Measurements from ENCODE around the gene MAPT. TPM values are rescaled to one million over a fixed set of nuclear protein-coding genes. Genes with fewer than 3 reads are reported as not detected.

MAPT gene
- total RNA-seq, 1 donor from 2014 or later, result 2.9 TPM

DNA sequence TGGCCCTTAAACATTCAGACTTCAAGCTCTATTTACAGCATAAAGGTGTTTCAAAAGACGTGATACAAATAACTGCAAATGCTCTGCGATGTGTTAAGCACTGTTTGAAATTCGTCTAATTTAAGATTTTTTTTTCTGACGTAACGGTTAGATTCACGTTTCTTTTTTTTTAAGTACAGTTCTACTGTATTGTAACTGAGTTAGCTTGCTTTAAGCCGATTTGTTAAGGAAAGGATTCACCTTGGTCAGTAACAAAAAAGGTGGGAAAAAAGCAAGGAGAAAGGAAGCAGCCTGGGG lies 681 bp upstream of the MAPT start:
- Mint-ChIP-seq H3K36me3 (ENCODE audit: low read depth) (no peaks in the 10 kb centered on the region), H3K4me1 (ENCODE audit: low read depth) (peaks cover 25% of the 10 kb centered on the region), H3K9me3 (ENCODE audit: low read depth) (no peaks in the 10 kb centered on the region), H3K27ac (ENCODE audit: unreplicated experiment) (peak overlapping the region; percentile 57), H3K4me3 (ENCODE audit: unreplicated experiment) (peak overlapping the region; percentile 75), H3K27me3 (ENCODE audit: low read depth) (peaks cover 53% of the 10 kb centered on the region)
- DNase-seq (ENCODE audit: low spot score), result no peak
- no peak for TF ChIP-seq CTCF (IDR thresholded peaks at IDR 0.05)

- Mint-ChIP-seq H3K4me1 (ENCODE audit: low read depth) (peaks cover 25% of the 10 kb centered on the region), H3K27ac (ENCODE audit: unreplicated experiment) (no peak overlapping the region), H3K36me3 (ENCODE audit: low read depth) (no peaks in the 10 kb centered on the region), H3K9me3 (ENCODE audit: low read depth) (no peaks in the 10 kb centered on the region), H3K27me3 (ENCODE audit: low read depth) (peaks cover 51% of the 10 kb centered on the region), H3K4me3 (ENCODE audit: unreplicated experiment) (peak overlapping the region; percentile 76)
- DNase-seq (ENCODE audit: low spot score), result no peak
- TF ChIP-seq CTCF (IDR thresholded peaks at IDR 0.05), result peak; percentile 28
Observed at GRCh38 chr17:45895304-45895968, 1.1 kb downstream of the MAPT start.

GRCh38 chr17:45895969-45896785 lies 1.8 kb downstream of the MAPT start:
- H3K27me3 Mint-ChIP-seq (ENCODE audit: low read depth), result peaks cover 46% of the 10 kb centered on the region
- DNase-seq (ENCODE audit: low spot score), result no peak
- no peak overlapping the region for H3K27ac Mint-ChIP-seq (ENCODE audit: unreplicated experiment)
- H3K36me3 Mint-ChIP-seq (ENCODE audit: low read depth), result no peaks in the 10 kb centered on the region
- peaks cover 25% of the 10 kb centered on the region for H3K4me1 Mint-ChIP-seq (ENCODE audit: low read depth)
- peak overlapping the region; percentile 56 for H3K4me3 Mint-ChIP-seq (ENCODE audit: unreplicated experiment)
- no peak for TF ChIP-seq CTCF (IDR thresholded peaks at IDR 0.05)
- H3K9me3 Mint-ChIP-seq (ENCODE audit: low read depth), result no peaks in the 10 kb centered on the region

DNA sequence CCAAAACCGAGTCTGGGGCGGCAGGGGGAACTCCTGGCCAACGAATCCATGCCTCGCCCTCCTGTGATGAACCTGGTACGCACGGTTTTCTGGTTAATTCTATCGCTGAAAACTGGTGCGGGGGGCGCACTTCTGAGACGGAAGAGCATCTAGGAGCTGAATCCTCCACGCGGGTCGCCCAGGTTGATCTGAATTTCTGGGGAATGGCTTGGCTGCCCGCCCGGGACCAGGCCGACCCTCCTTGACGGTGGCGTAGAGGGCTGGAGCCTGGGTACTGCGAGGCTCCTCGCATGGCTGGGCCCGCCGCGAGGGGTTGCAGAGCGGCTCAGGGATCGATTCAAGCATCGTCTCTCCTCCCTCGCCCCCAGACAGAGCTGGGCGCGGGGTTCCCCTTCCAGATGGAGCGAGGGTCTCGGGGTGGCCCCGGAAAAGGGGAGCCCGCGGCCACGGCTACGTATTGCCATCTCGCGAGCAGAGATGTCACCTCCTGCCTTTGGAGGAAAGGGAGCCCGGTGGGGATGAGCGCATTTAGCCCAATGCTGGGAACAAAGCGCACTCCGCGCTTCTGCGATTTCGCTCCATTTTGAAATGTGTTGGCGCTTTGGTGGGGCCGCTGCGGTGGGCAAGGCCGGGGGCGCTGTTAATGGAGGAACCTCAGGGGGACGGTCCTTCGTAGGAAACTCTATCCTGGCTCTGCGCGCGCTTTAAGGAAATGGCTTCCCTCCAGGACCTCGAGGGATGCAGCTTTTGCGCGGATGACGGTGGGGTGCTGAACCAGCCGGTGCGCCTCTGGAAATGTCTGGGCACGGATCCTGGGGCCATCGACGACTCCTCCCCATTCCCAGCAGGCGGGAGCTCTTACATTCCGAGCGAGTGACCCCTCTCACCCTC lies 2.7 kb downstream of the MAPT start:
- Mint-ChIP-seq H3K4me1 (ENCODE audit: low read depth) (peaks cover 25% of the 10 kb centered on the region), H3K36me3 (ENCODE audit: low read depth) (no peaks in the 10 kb centered on the region), H3K27ac (ENCODE audit: unreplicated experiment) (no peak overlapping the region), H3K4me3 (ENCODE audit: unreplicated experiment) (no peak overlapping the region), H3K9me3 (ENCODE audit: low read depth) (no peaks in the 10 kb centered on the region), H3K27me3 (ENCODE audit: low read depth) (peaks cover 38% of the 10 kb centered on the region)
- no peak for DNase-seq (ENCODE audit: low spot score)
- no peak for TF ChIP-seq CTCF (IDR thresholded peaks at IDR 0.05)

DNA sequence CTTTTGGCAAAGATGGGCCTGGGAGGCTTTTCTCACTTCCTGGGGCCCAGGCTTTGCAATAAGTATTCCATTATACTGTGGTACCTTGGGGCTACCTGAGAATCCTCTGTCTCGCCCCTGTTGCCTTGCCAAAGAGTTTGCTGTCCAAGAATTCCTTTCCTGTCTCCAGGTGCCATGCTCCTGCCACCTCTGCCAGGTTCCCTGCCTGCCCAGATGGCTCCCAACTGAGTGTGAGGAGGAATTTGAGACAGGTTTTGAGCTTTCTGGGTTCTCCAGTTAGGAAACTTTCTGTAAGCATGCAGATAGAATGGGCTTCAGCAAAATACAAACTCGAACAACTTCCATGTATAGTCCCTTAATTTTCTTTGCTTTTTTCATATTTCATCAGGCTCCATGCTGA lies 5.8 kb downstream of the MAPT start:
- Mint-ChIP-seq H3K4me1 (ENCODE audit: low read depth) (peaks cover 15% of the 10 kb centered on the region), H3K27ac (ENCODE audit: unreplicated experiment) (no peak overlapping the region), H3K27me3 (ENCODE audit: low read depth) (peaks cover 42% of the 10 kb centered on the region), H3K4me3 (ENCODE audit: unreplicated experiment) (no peak overlapping the region), H3K9me3 (ENCODE audit: low read depth) (no peaks in the 10 kb centered on the region), H3K36me3 (ENCODE audit: low read depth) (no peaks in the 10 kb centered on the region)
- no peak for DNase-seq (ENCODE audit: low spot score)
- no peak for TF ChIP-seq CTCF (IDR thresholded peaks at IDR 0.05)

Measured in chondrocyte (in vitro differentiated cells).